Adrenal gland (tissue), 5 donors: ENCODE data around the gene CAMK2G.

ENCODE experiments used
- POLR2A ChIP-seq, 2 donors: fragments of 450-650 bp; IDR thresholded peaks; one replicate each; pipeline ENCODE4 v1.6.1; 2017; ENCODE audit warnings: antibody characterized with exemption in 2 of 2, mild to moderate bottlenecking in 2 of 2, moderate library complexity in 1 of 2
- TF ChIP-seq, protein P1 (sequence below), 6 experiments: fragments of 450-650 bp in 4 of 6; fragments of 200-600 bp in 2 of 6; sonication (generic) in 1 of 6; IDR thresholded peaks; 1 replicate in 5 of 6; 2 replicates in 1 of 6; pipeline versions ENCODE4 v1.5.1 to v1.8.0; 2016 to 2021; ENCODE audit warnings: antibody characterized with exemption in 6 of 6, mild to moderate bottlenecking in 2 of 6, moderate library complexity in 1 of 6
- donor health status: DM: no; HTN: no; CAD: no.

DNA sequence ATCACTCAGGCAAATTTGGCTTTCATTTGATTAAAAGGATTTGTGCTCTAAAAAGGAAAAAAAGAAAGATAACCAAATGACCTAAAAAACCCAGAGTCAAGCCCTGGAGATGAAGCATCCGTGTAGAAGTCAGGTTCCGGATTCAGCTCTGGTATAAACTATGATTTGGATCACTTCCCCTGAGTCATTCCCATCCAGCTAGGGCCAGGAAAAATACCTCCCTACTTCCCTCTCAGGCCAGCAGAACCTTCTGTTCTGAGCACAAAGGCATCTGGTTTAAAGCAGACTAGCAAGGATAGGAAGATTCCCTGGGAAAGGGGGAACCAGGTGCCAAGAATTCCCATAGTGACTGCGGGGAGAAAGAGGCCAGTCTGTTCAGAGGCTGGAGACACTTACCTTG lies 37.3 kb downstream of the CAMK2G start:
- TF ChIP-seq, protein P1, sequence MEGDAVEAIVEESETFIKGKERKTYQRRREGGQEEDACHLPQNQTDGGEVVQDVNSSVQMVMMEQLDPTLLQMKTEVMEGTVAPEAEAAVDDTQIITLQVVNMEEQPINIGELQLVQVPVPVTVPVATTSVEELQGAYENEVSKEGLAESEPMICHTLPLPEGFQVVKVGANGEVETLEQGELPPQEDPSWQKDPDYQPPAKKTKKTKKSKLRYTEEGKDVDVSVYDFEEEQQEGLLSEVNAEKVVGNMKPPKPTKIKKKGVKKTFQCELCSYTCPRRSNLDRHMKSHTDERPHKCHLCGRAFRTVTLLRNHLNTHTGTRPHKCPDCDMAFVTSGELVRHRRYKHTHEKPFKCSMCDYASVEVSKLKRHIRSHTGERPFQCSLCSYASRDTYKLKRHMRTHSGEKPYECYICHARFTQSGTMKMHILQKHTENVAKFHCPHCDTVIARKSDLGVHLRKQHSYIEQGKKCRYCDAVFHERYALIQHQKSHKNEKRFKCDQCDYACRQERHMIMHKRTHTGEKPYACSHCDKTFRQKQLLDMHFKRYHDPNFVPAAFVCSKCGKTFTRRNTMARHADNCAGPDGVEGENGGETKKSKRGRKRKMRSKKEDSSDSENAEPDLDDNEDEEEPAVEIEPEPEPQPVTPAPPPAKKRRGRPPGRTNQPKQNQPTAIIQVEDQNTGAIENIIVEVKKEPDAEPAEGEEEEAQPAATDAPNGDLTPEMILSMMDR (IDR thresholded peaks at IDR 0.05) = no peak
- no peak for TF ChIP-seq POLR2A (IDR thresholded peaks at IDR 0.05)
